ENCODE measurements around the gene TBX10. TPM values are rescaled to one million over a fixed set of nuclear protein-coding genes. Genes with fewer than 3 reads are reported as not detected.

TBX10 gene
- total RNA-seq, 4 donors from 2014 or later: not detected

DNA sequence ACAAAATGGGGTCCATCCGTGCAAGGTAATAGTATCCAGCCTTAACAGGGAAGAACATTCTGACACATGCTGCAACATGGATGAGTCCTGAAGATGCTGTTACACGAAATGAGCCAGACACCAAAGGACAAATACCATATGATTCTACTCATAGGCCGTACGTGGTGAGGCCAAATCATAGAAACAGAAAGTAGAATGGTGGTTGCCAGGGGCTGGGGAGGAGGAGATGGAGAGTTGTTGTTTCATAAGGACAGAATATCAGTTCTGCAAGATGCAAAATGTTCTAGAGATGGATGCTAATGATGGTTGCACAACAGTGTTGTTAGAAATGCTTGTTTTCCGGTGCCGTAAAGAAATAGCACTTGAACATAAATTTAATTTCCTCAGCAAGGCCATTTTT, 2.6 kb downstream of the TBX10 start:
- in situ Hi-C loops (cut with MboI; ENCODE audit: low sequenced_read_pairs in 4 of 4) (no loop called here), intact Hi-C loops (cut with DNase I; ENCODE audit: low total_unique reads) (no loop called here)
- Histone ChIP-seq H3K36me3 (no peaks in the 10 kb centered on the region), H3K9me3 (no peaks in the 10 kb centered on the region), H3K27me3 (peaks cover 6 to 15% (median 9%) of the 10 kb centered on the region in 3 donors), H3K4me3 (no peak overlapping the region), H3K27ac (no peak overlapping the region), H3K4me1 (no peaks in the 10 kb centered on the region)
- ATAC-seq: no peak
- TF ChIP-seq CTCF (IDR thresholded peaks at IDR 0.05 in 4 of 5, conservative IDR thresholded peaks at IDR 0.05 in 1 of 5): no peak
- DNase-seq: no peak

- intact Hi-C loops (cut with DNase I; ENCODE audit: low total_unique reads) (no loop called here), in situ Hi-C loops (cut with MboI; ENCODE audit: low sequenced_read_pairs in 4 of 4) (no loop called here)
- Histone ChIP-seq H3K4me1 (peaks cover 2 to 5% of the 10 kb centered on the region in 2 donors), H3K9me3 (no peaks in the 10 kb centered on the region), H3K36me3 (no peaks in the 10 kb centered on the region), H3K27ac (no peak overlapping the region), H3K4me3 (no peak overlapping the region), H3K27me3 (peaks cover 1 to 10% (median 5%) of the 10 kb centered on the region in 3 donors)
- ATAC-seq (no peak), DNase-seq (no peak)
- TF ChIP-seq CTCF (IDR thresholded peaks at IDR 0.05 in 4 of 5, conservative IDR thresholded peaks at IDR 0.05 in 1 of 5) (no peak), POLR2A (IDR thresholded peaks at IDR 0.05) (no peak)
Measured at GRCh38 chr11:67635231-67635521, 4.4 kb downstream of the TBX10 start.

DNA sequence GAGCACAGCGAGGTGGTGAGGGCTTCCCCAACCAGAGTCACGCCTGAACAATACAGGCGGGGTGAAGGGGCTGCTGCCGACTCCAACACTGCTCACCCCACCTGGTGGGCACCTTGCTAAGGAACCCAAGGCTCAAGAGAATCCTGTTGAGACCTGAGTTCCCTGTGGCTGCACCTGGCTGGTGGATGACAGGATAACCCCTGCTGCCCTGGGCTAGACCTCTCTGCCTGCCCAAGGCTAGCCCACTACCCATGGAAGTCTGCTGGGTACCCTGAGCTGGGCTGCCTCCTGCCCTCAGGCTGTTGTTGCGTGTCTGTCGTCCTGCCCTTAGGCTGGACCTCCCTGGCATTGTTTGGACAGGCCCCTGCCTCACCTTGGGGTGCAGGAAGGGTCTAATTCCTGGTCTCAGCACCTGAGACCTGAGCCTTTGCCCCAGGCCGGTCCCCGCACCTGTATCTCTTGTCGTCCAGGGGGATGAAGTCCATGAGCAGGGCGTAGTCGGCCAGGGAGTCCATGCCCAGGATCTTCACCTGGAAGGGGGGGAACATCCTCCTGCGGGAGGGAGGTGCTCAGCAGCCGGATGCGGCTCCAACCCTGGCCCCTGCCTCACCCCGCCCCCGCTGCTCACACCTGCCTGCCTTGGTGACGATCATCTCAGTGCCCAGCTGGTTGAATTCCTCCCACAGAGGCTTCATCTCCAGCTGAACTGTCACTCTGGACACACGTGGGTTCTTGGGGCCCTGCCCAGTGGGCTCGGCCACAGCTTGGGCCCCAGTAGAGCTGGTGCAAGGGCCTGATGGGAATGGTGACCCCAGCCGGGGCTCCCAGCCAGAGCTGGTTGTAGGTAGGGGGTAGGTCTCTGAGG, 5.0 kb downstream of the TBX10 start:
- ATAC-seq (no peak), DNase-seq (no peak)
- in situ Hi-C loops (cut with MboI; ENCODE audit: low sequenced_read_pairs in 4 of 4): no loop called here

DNA sequence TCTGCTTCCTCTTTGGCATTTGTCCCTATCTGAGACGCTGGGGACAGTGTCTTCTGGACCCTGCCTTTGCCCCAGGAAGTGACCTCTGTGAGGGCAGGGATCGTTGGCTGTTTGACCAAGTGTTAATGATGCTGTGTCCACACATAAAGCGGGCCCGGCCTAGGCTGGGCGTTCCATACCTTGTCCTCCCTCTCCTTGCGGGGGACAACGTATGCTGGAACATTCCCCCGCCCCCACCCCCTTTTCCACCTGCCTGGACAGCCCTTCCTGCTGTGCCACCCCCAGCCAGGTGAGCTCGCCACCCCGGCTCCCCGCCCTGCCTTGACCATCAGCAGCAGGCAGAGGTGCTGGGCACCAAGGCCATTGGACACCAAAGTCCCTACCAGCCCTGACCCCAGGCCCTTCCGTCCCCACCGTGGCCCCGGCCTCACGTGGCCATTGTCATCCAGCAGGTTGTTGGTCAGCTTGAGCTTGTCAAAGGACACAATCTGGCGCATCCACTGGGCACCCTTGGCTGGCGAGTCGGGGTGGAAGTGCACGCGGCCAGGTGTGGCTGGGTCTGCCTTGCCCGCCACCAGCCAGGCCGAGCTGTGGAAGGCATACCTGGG, 5.7 kb downstream of the TBX10 start:
- DNase-seq (no peak), ATAC-seq (no peak)
- in situ Hi-C loops (cut with MboI; ENCODE audit: low sequenced_read_pairs in 4 of 4): no loop called here
- H3K27ac ChIP-seq: no peak overlapping the region
- H3K4me3 ChIP-seq: no peak overlapping the region
- intact Hi-C loops (cut with DNase I; ENCODE audit: low total_unique reads): loop anchor here (5.0 kb wide), 1 partner anchor 173 kb away; no protein-coding TSS in a partner anchor
- no peaks in the 10 kb centered on the region for H3K9me3 ChIP-seq
- peaks cover 5% of the 10 kb centered on the region in 2 donors for H3K4me1 ChIP-seq
- H3K36me3 ChIP-seq: no peaks in the 10 kb centered on the region
- no peaks in the 10 kb centered on the region for H3K27me3 ChIP-seq
- no peak for TF ChIP-seq CTCF (IDR thresholded peaks at IDR 0.05 in 4 of 5, conservative IDR thresholded peaks at IDR 0.05 in 1 of 5)
- TF ChIP-seq POLR2A (IDR thresholded peaks at IDR 0.05): no peak

More for the DNA sequence above, 5.0 kb downstream of the TBX10 start:
- Histone ChIP-seq H3K4me1 (peaks cover 2 to 5% of the 10 kb centered on the region in 2 donors), H3K27ac (no peak overlapping the region), H3K36me3 (no peaks in the 10 kb centered on the region), H3K27me3 (peaks cover 0 to 4% (median under 1%) of the 10 kb centered on the region in 3 donors), H3K4me3 (no peak overlapping the region), H3K9me3 (no peaks in the 10 kb centered on the region)
- TF ChIP-seq POLR2A (IDR thresholded peaks at IDR 0.05): no peak
- no peak for TF ChIP-seq CTCF (IDR thresholded peaks at IDR 0.05 in 4 of 5, conservative IDR thresholded peaks at IDR 0.05 in 1 of 5)
- intact Hi-C loops (cut with DNase I; ENCODE audit: low total_unique reads): loop anchor here (5.0 kb wide), 1 partner anchor 173 kb away; no protein-coding TSS in a partner anchor

Data from gastrocnemius medialis (tissue), 4 donors.